ENCODE measurements around the gene MYO5C. TPM values are rescaled to one million over a fixed set of nuclear protein-coding genes. Genes with fewer than 3 reads are reported as not detected.

The MYO5C gene
- total and polyA plus RNA-seq, 2 of the 13 experiments (the other 11 are each of a cell fraction or from before 2014, with no cell fraction given): 15.7 to 23.7 TPM

GRCh38 chr15:52193321-52193720 is 102.3 kb downstream of the MYO5C start:
- Histone ChIP-seq H3K27me3 (ENCODE audit: control insufficient read depth in 1 of 2, insufficient read depth in 2 of 2, low read length in 2 of 2) (no peaks in the 10 kb centered on the region), H3K27ac (ENCODE audit: extremely low read length, insufficient read depth, low read length) (no peak overlapping the region), H3K9ac (ENCODE audit: insufficient read depth, low read depth, low read length) (no peak overlapping the region), H3K4me1 (ENCODE audit: insufficient read depth, low read length) (no peaks in the 10 kb centered on the region), H3K36me3 (replicated peaks in 1 of 2; ENCODE audit: control insufficient read depth in 1 of 2, insufficient read depth in 2 of 2, low read length in 2 of 2) (peaks cover 9 to 28% of the 10 kb centered on the region in 2 experiments; a peak in 4 of 5 replicates), H4K20me1 (ENCODE audit: insufficient read depth, low read length) (no peaks in the 10 kb centered on the region), H3K79me2 (ENCODE audit: insufficient read depth, low read length) (no peaks in the 10 kb centered on the region), H3K4me3 (replicated peaks in 1 of 3; ENCODE audit: insufficient read depth in 1 of 3, low read depth in 2 of 3, low read length in 3 of 3) (no peak overlapping the region), H2AFZ (ENCODE audit: low read length) (no peak overlapping the region), H3K4me2 (ENCODE audit: low read depth, low read length) (no peak overlapping the region), H3K9me3 (ENCODE audit: low read length) (no peaks in the 10 kb centered on the region)
- DNase-seq (ENCODE audit: low spot score): no peak
- no TSS peak for BruUV-seq (replicated peaks)
- ATAC-seq: no peak
- no peak for FAIRE-seq
- TF ChIP-seq ZNF800 (CRISPR knock-in tag; IDR thresholded peaks at IDR 0.05) (no peak), ZNF607 (CRISPR knock-in tag; IDR thresholded peaks at IDR 0.05; ENCODE audit: borderline replicate concordance) (no peak), NRL (CRISPR knock-in tag; IDR thresholded peaks at IDR 0.05; ENCODE audit: borderline replicate concordance) (no peak), ZNF75D (CRISPR knock-in tag; IDR thresholded peaks at IDR 0.05; ENCODE audit: borderline replicate concordance) (no peak), HMGXB4 (CRISPR knock-in tag; IDR thresholded peaks at IDR 0.05; ENCODE audit: borderline replicate concordance in 1 of 2, low read depth in 1 of 2) (no peak), ZNF17 (CRISPR knock-in tag; IDR thresholded peaks at IDR 0.05) (no peak), ZBTB8A (CRISPR knock-in tag; IDR thresholded peaks at IDR 0.05; ENCODE audit: borderline replicate concordance, low read depth) (no peak), SP2 (CRISPR knock-in tag; IDR thresholded peaks at IDR 0.05) (no peak), ERF (CRISPR knock-in tag; IDR thresholded peaks at IDR 0.05) (no peak), ARNT2 (CRISPR knock-in tag; IDR thresholded peaks at IDR 0.05; ENCODE audit: low read depth) (no peak), RNF219 (CRISPR knock-in tag; IDR thresholded peaks at IDR 0.05) (no peak), CREBL2 (CRISPR knock-in tag; IDR thresholded peaks at IDR 0.05; ENCODE audit: borderline replicate concordance) (no peak), SMYD3 (CRISPR knock-in tag; IDR thresholded peaks at IDR 0.05) (no peak)
- POLR2A ChIA-PET: interaction anchor here (0.7 kb wide), 1 partner anchor 9 kb away, joined by 3 read pairs; no protein-coding TSS in a partner anchor
- in situ Hi-C loops (cut with HindIII; ENCODE audit: extremely low pct_ligation_motif_present, low pct_unique_long_range_greater_than_20kb) (no loop called here), intact Hi-C loops (cut with micrococcal nuclease; ENCODE audit: unreplicated experiment) (no loop called here)
- CTCF ChIA-PET (ENCODE audit: low intra/inter-chr PET ratio, low total read pairs): no interaction called here
- 93% methylated on average over 4 of the region's 4 CpGs for WGBS (ENCODE audit: low lambda C conversion rate)
